ENCODE data around the gene RCOR2. TPM values are rescaled to one million over a fixed set of nuclear protein-coding genes. Genes with fewer than 3 reads are reported as not detected.

Gene RCOR2
- total RNA-seq, 1 donor from 2014 or later: 18.8 TPM

DNA sequence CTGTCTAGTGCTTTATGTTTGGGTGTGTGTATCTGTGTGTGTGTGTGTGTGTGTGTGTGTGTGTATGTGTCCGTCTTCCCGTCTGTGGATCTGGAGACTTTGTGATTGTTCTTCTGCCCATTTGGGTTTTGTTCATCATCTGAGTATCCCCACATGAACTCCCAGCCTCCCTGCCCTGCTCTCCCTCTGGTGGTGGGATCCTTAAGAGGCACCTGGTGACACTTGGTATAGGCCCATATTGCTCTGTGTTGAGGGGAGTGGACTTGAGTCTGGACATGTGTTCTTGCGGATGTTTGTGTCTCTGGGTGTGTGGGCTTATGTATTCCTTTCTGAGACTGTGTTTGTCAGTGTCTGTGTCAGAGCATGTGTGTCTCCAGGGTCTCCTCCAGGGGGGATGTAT is 15.3 kb downstream of the RCOR2 start:
- no peak overlapping the region for H3K4me2 ChIP-seq (ENCODE audit: low read length)
- no peaks in the 10 kb centered on the region for H3K79me2 ChIP-seq (ENCODE audit: insufficient read depth, low read length)
- TF ChIP-seq EZH2 (IDR thresholded peaks at IDR 0.05; ENCODE audit: insufficient read depth, low read length): no peak
- TF ChIP-seq, protein P1, sequence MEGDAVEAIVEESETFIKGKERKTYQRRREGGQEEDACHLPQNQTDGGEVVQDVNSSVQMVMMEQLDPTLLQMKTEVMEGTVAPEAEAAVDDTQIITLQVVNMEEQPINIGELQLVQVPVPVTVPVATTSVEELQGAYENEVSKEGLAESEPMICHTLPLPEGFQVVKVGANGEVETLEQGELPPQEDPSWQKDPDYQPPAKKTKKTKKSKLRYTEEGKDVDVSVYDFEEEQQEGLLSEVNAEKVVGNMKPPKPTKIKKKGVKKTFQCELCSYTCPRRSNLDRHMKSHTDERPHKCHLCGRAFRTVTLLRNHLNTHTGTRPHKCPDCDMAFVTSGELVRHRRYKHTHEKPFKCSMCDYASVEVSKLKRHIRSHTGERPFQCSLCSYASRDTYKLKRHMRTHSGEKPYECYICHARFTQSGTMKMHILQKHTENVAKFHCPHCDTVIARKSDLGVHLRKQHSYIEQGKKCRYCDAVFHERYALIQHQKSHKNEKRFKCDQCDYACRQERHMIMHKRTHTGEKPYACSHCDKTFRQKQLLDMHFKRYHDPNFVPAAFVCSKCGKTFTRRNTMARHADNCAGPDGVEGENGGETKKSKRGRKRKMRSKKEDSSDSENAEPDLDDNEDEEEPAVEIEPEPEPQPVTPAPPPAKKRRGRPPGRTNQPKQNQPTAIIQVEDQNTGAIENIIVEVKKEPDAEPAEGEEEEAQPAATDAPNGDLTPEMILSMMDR (IDR thresholded peaks at IDR 0.05; ENCODE audit: insufficient read depth, low read depth, low read length): peak; percentile 34
- Mint-ChIP-seq H3K27ac (ENCODE audit: unreplicated experiment) (no peak overlapping the region), H3K27me3 (ENCODE audit: low read depth, unreplicated experiment) (no peaks in the 10 kb centered on the region), H3K4me3 (ENCODE audit: unreplicated experiment) (no peak overlapping the region), H3K4me1 (ENCODE audit: low read depth, unreplicated experiment) (peaks cover 8% of the 10 kb centered on the region), H3K36me3 (ENCODE audit: low read depth, unreplicated experiment) (peaks cover 30% of the 10 kb centered on the region), H3K9me3 (ENCODE audit: unreplicated experiment) (no peaks in the 10 kb centered on the region)
- H3K27me3 ChIP-seq (ENCODE audit: insufficient read depth, low read length): no peaks in the 10 kb centered on the region
- no peak overlapping the region for H3K9ac ChIP-seq (ENCODE audit: low read length)
- peaks cover 36% of the 10 kb centered on the region for H3K36me3 ChIP-seq (ENCODE audit: insufficient read depth, low read length)
- FAIRE-seq (no peak), DNase-seq (ENCODE audit: low read depth) (no peak)
- no peaks in the 10 kb centered on the region for H3K4me1 ChIP-seq (ENCODE audit: insufficient read depth, low read length)
- H3K27ac ChIP-seq (ENCODE audit: low read depth, low read length): no peak overlapping the region
- no peak overlapping the region for H3K4me3 ChIP-seq (ENCODE audit: insufficient read depth, low read depth, low read length)
- no peak overlapping the region for H2AFZ ChIP-seq (ENCODE audit: low read depth, low read length)
- H4K20me1 ChIP-seq (ENCODE audit: insufficient read depth, low read length): peaks cover 22% of the 10 kb centered on the region
- no peaks in the 10 kb centered on the region for H3K9me3 ChIP-seq (ENCODE audit: insufficient read depth, low read depth, low read length)

DNA sequence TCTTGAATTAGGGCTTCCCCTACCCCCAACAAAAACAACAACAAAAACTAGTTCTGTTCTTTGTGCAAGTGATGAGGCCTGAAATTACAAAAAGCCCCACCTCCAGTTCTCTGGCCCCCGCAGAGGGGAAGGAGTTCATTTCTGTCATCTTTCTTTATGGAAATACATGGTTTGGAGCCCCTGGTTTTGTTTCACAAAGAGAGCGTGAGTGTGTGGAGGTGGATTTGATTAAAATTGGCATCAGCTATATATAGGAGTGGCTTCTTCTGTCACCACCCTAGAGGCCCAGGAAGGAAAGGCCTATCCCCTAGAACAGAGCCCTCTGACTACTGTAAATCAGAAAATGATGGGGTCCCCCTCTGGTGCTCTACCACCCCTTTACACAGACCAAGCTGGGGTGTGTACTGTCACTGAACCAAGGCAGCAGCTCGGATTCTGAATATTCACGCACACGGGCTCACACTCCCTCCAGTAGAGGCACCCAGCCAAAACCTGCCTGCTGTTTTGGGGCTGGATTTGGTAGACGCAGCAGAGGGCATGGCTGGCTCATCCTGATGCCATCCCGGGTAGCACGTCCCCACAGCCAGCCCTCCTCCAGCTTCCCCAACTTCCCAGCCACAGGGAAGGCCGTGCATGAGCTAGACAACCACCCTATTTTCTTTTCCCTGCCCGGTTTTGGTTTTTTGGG is 19.4 kb downstream of the RCOR2 start:
- H3K4me3 Mint-ChIP-seq (ENCODE audit: unreplicated experiment): peak overlapping the region; percentile 27
- Histone ChIP-seq H3K27ac (ENCODE audit: low read depth, low read length) (no peak overlapping the region), H3K79me2 (ENCODE audit: insufficient read depth, low read length) (peaks cover 23% of the 10 kb centered on the region), H3K4me1 (ENCODE audit: insufficient read depth, low read length) (no peaks in the 10 kb centered on the region), H3K4me3 (ENCODE audit: insufficient read depth, low read depth, low read length) (no peak overlapping the region), H3K27me3 (ENCODE audit: insufficient read depth, low read length) (no peaks in the 10 kb centered on the region), H3K9me3 (ENCODE audit: insufficient read depth, low read depth, low read length) (no peaks in the 10 kb centered on the region), H4K20me1 (ENCODE audit: insufficient read depth, low read length) (peaks cover 45% of the 10 kb centered on the region), H2AFZ (ENCODE audit: low read depth, low read length) (no peak overlapping the region), H3K9ac (ENCODE audit: low read length) (no peak overlapping the region), H3K36me3 (ENCODE audit: insufficient read depth, low read length) (peaks cover 33% of the 10 kb centered on the region), H3K4me2 (ENCODE audit: low read length) (no peak overlapping the region)
- H3K9me3 Mint-ChIP-seq (ENCODE audit: unreplicated experiment): no peaks in the 10 kb centered on the region
- H3K27me3 Mint-ChIP-seq (ENCODE audit: low read depth, unreplicated experiment): no peaks in the 10 kb centered on the region
- H3K36me3 Mint-ChIP-seq (ENCODE audit: low read depth, unreplicated experiment): peaks cover 43% of the 10 kb centered on the region
- no peak overlapping the region for H3K27ac Mint-ChIP-seq (ENCODE audit: unreplicated experiment)
- H3K4me1 Mint-ChIP-seq (ENCODE audit: low read depth, unreplicated experiment): peaks cover 2% of the 10 kb centered on the region
- TF ChIP-seq, protein P1 (IDR thresholded peaks at IDR 0.05; ENCODE audit: insufficient read depth, low read depth, low read length): no peak
- no peak for TF ChIP-seq EZH2 (IDR thresholded peaks at IDR 0.05; ENCODE audit: insufficient read depth, low read length)
- FAIRE-seq (no peak), DNase-seq (ENCODE audit: low read depth) (no peak)

DNA sequence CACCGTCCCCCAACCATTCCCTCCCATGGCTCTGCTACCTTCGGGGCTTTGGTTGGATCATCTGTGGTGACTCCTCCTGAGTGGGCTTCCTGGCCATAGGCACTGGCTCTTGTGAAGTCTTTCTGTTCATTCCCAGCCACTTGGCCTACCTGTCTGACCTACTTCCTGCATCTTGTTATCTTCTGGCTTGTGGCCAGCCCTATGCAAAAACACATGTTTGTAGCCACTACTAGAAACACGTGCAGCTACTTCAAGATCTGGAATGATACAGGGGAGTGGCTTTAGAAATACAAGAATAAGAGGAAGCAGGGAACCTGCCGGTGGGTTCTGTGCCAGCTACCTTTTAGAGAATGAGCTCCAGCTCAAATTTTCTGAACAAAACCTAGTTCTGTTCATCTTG is 20.9 kb downstream of the RCOR2 start:
- peaks cover 38% of the 10 kb centered on the region for H3K79me2 ChIP-seq (ENCODE audit: insufficient read depth, low read length)
- TF ChIP-seq, protein P1 (IDR thresholded peaks at IDR 0.05; ENCODE audit: insufficient read depth, low read depth, low read length): no peak
- no peak for TF ChIP-seq EZH2 (IDR thresholded peaks at IDR 0.05; ENCODE audit: insufficient read depth, low read length)
- H3K4me2 ChIP-seq (ENCODE audit: low read length): no peak overlapping the region
- Mint-ChIP-seq H3K36me3 (ENCODE audit: low read depth, unreplicated experiment) (peaks cover 42% of the 10 kb centered on the region), H3K9me3 (ENCODE audit: unreplicated experiment) (no peaks in the 10 kb centered on the region), H3K4me1 (ENCODE audit: low read depth, unreplicated experiment) (peaks cover 4% of the 10 kb centered on the region), H3K27me3 (ENCODE audit: low read depth, unreplicated experiment) (no peaks in the 10 kb centered on the region), H3K4me3 (ENCODE audit: unreplicated experiment) (no peak overlapping the region), H3K27ac (ENCODE audit: unreplicated experiment) (no peak overlapping the region)
- H2AFZ ChIP-seq (ENCODE audit: low read depth, low read length): no peak overlapping the region
- H3K4me3 ChIP-seq (ENCODE audit: insufficient read depth, low read depth, low read length): no peak overlapping the region
- no peaks in the 10 kb centered on the region for H3K27me3 ChIP-seq (ENCODE audit: insufficient read depth, low read length)
- H3K4me1 ChIP-seq (ENCODE audit: insufficient read depth, low read length): no peaks in the 10 kb centered on the region
- no peak overlapping the region for H3K27ac ChIP-seq (ENCODE audit: low read depth, low read length)
- H3K36me3 ChIP-seq (ENCODE audit: insufficient read depth, low read length): peaks cover 31% of the 10 kb centered on the region
- DNase-seq (ENCODE audit: low read depth): no peak
- H4K20me1 ChIP-seq (ENCODE audit: insufficient read depth, low read length): peaks cover 55% of the 10 kb centered on the region
- no peak for FAIRE-seq
- no peaks in the 10 kb centered on the region for H3K9me3 ChIP-seq (ENCODE audit: insufficient read depth, low read depth, low read length)
- H3K9ac ChIP-seq (ENCODE audit: low read length): no peak overlapping the region

All from astrocyte (in vitro differentiated cells and primary cell).